ENCODE data around the gene MGAT5B. TPM values are rescaled to one million over a fixed set of nuclear protein-coding genes. Genes with fewer than 3 reads are reported as not detected.
A peak's percentile ranks its signal among the peaks of the same experiment; 100 is the strongest.

MGAT5B gene
- total and polyA plus RNA-seq, 9 of the 15 experiments (the other 6 are each of a cell fraction or from before 2014, with no cell fraction given): 0.09 to 0.43 (median 0.18) TPM; not detected in 4

- 0 out of 2 replicates have a peak, but pooled peaks have one; percentile 49 for TF ChIP-seq KAT7 (CRISPR knock-in tag; IDR thresholded peaks at IDR 0.05; ENCODE audit: borderline replicate concordance)
- TF ChIP-seq BHLHE40 (IDR thresholded peaks at IDR 0.05; ENCODE audit: low read length): peak; percentile 50; the same call in 1 of the 2 replicates
- peak; percentile 93 for TF ChIP-seq JUND (IDR thresholded peaks at IDR 0.05; ENCODE audit: borderline replicate concordance, low read depth, low read length)
- peak; percentile 87; the same call in 1 of the 3 replicates for TF ChIP-seq JUND (tag; IDR thresholded peaks at IDR 0.05; ENCODE audit: borderline replicate concordance, low read depth, low read length)
- no peak for TF ChIP-seq TFE3 (CRISPR knock-in tag; IDR thresholded peaks at IDR 0.05)
- no peak for TF ChIP-seq KLF6 (CRISPR knock-in tag; IDR thresholded peaks at IDR 0.05; ENCODE audit: borderline replicate concordance)
- TF ChIP-seq YY1 (IDR thresholded peaks at IDR 0.05; ENCODE audit: borderline replicate concordance in 1 of 3, control insufficient read depth in 1 of 3, extremely low read depth in 1 of 3, insufficient read depth in 3 of 3, insufficient read length in 1 of 3, insufficient replicate concordance in 2 of 3, low read depth in 1 of 3, low read length in 2 of 3): peak in 1 of 3 experiments; percentile 15
- peak; percentile 23 to 52; a peak in 2 of 4 replicates for TF ChIP-seq TRIM24 (IDR thresholded peaks at IDR 0.05)
- no peak for TF ChIP-seq NFXL1 (CRISPR knock-in tag; IDR thresholded peaks at IDR 0.05)
- TF ChIP-seq ZNF134 (CRISPR knock-in tag; conservative IDR thresholded peaks at IDR 0.05): no peak
- TF ChIP-seq ZNF311 (CRISPR knock-in tag; IDR thresholded peaks at IDR 0.05): 0 out of 2 replicates have a peak, but pooled peaks have one; percentile 55
- TF ChIP-seq DLX4 (CRISPR knock-in tag; IDR thresholded peaks at IDR 0.05): no peak
- peak; percentile 27 for TF ChIP-seq FOS (IDR thresholded peaks at IDR 0.05; ENCODE audit: extremely low read depth, insufficient read length)
- TF ChIP-seq CTBP1 (IDR thresholded peaks at IDR 0.05; ENCODE audit: borderline replicate concordance): peak; percentile 13; the same call in 1 of the 2 replicates
- 0 out of 2 replicates have a peak, but pooled peaks have one; percentile 21 for TF ChIP-seq CC2D1A (IDR thresholded peaks at IDR 0.05)
- peak in 1 of 2 experiments; percentile 62; a peak in 1 of 4 replicates for TF ChIP-seq RCOR1 (IDR thresholded peaks at IDR 0.05; ENCODE audit: borderline replicate concordance in 1 of 2, low read depth in 2 of 2, low read length in 2 of 2)
- no peak for TF ChIP-seq KAT2B (IDR thresholded peaks at IDR 0.05; ENCODE audit: low read depth, low read length)
- no peak for TF ChIP-seq HNRNPL (IDR thresholded peaks at IDR 0.05; ENCODE audit: low read depth, low read length)
- TF ChIP-seq ZNF253 (CRISPR knock-in tag; conservative IDR thresholded peaks at IDR 0.05): no peak
- TF ChIP-seq ARID1B (IDR thresholded peaks at IDR 0.05): peak; percentile 90
- TF ChIP-seq MTA3 (IDR thresholded peaks at IDR 0.05; ENCODE audit: borderline replicate concordance): peak; percentile 92
- TF ChIP-seq POLR2AphosphoS5 (IDR thresholded peaks at IDR 0.05; ENCODE audit: control insufficient read depth, insufficient read depth, low read depth, low read length): 0 out of 2 replicates have a peak, but pooled peaks have one; percentile 39
- peak in 1 of 2 experiments; percentile 35; a peak in 1 of 4 replicates for TF ChIP-seq TBL1XR1 (IDR thresholded peaks at IDR 0.05; ENCODE audit: low read length in 2 of 2)
- TF ChIP-seq PRPF4 (IDR thresholded peaks at IDR 0.05; ENCODE audit: insufficient read depth, low read depth, low read length, poor library complexity, severe bottlenecking): no peak
- TF ChIP-seq ZNF212 (CRISPR knock-in tag; IDR thresholded peaks at IDR 0.05): no peak
- no peak for TF ChIP-seq NR3C1 (CRISPR knock-in tag; IDR thresholded peaks at IDR 0.05)
- TF ChIP-seq CREM (IDR thresholded peaks at IDR 0.05; ENCODE audit: low read depth): peak; percentile 40; the same call in 1 of the 2 replicates
- peak; percentile 39 for TF ChIP-seq TAL1 (IDR thresholded peaks at IDR 0.05)
- peak; percentile 68 for TF ChIP-seq ZFX (CRISPR knock-in tag; IDR thresholded peaks at IDR 0.05)
- TF ChIP-seq LEF1 (IDR thresholded peaks at IDR 0.05): peak; percentile 41; the same call in 1 of the 2 replicates
These were observed 22.6 kb upstream of the MGAT5B start (continued) for GRCh38 chr17:76845541-76846017.
